ENCODE data around the gene CDRT15.
"Not testable (repeated sequence)": the region's sequence is repeated elsewhere in the genome, so short reads cannot be mapped to it uniquely, and the experiment has no call there.

The CDRT15 gene

DNA sequence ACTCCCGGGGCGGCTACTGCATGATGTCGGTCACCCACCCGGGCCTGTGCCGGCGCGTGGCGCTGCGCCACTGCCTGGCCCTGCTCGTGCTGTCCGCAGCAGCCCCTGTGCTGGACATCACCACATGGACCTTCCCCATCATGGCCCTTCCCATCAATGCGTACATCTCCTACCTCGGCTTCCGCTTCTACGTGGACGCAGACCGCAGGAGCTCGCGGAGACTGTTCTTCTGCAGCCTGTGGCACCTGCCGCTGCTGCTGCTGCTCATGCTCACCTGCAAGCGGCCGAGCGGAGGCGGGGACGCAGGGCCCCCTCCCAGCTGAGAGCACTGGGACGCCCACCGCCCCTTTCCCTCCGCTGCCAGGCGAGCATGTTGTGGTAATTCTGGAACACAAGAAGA, 29.8 kb downstream of the CDRT15 start:
- no peak for DNase-seq

DNA sequence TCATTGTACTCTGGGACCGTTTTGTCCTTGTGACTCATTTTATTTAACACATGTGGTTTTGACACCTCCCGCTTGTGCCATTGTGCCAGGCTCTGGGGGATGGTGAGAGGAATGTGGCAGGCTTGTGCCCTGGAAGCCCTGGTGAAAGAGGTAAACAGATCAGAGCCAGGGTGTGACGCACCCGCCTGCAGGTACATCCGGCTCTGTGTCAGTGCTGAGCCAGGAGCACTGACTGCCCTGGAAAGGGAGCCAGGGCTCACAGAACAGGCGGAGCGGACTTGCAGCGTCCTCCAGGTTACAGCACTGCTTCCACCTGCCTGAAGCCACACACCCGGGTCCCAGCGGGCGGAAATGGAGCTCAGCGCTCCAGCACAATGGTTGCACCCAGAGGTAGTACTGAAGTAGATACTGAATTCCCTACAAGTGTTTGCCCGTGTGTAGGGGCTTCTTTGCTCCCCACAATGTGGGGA, 30.6 kb downstream of the CDRT15 start:
- no peak for DNase-seq

DNA sequence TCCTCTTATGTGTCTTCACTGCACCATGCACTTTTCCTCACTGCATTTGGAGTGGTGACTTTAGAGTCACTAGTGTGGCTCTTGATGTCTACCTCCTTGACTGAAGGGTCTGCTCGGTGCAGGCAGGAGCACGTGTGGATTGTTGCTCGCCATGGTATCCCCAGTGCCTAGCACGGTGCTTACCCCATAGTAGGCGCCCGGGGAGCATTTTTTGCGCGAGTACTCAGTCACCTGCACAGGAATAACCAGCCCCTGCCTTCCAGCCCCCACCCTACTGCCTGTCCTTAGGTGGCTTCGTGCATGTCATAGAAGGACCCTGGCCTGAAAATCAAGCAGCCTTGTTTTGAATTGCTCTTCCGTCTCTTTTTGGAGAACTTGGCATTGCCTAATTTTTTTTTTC, 31.3 kb downstream of the CDRT15 start:
- no peak for DNase-seq

DNA sequence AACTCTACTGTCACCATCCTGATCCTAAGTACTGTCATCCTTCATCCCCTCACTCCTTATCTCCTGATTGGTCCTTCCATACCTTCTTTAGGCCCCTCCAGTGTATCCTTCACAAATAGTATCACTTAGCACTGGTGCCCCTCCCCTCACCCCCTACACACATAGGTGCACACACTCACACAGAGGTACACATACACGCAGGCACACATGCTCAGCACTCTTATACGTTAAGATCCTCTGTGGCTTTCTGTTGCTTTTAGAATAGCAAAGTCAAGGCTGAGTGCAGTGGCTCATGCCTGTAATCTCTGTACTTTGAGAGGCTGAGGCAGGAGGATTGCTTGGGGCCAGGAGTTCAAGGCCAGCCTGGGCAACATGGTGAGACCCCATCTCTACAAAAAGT, 32.1 kb downstream of the CDRT15 start:
- DNase-seq = no peak

DNA sequence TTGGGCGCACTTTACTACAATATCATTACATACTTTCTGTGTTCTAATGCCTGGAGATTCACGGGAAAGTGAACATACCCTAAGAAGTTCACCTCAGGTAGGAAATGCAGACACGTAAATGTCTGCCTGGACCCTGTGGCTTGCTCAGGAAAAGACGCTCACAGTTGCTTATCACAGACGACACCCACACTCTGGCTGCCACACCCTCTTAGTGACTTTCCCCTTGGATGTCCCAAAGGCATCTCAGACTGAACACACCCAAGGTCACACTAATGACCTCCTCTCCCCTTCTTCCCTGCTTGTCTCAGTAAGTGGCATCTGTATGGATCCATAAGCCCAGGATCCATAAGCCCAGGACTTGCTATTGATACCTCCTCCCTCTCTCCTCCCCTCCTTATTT, 32.6 kb downstream of the CDRT15 start:
- DNase-seq = no peak

DNA sequence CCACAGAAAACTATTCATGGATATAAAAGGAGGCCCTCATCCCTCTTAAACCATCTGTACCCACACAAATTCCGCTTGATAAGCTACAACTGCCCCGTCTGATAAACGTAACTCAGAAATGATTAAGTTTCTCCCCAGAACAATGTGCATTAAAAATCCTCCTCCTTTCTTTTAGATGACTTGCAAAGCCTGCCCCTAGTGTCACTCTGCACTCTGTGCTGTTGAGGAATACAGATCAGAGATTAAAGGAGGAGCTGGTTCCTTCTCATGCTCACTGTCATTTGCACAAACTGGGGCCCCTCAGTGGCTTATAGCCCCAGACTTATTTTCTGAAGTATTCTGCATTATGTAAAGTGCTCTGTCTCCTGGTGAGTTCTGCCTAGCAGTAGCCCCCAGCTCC, 33.3 kb downstream of the CDRT15 start:
- DNase-seq = no peak

DNA sequence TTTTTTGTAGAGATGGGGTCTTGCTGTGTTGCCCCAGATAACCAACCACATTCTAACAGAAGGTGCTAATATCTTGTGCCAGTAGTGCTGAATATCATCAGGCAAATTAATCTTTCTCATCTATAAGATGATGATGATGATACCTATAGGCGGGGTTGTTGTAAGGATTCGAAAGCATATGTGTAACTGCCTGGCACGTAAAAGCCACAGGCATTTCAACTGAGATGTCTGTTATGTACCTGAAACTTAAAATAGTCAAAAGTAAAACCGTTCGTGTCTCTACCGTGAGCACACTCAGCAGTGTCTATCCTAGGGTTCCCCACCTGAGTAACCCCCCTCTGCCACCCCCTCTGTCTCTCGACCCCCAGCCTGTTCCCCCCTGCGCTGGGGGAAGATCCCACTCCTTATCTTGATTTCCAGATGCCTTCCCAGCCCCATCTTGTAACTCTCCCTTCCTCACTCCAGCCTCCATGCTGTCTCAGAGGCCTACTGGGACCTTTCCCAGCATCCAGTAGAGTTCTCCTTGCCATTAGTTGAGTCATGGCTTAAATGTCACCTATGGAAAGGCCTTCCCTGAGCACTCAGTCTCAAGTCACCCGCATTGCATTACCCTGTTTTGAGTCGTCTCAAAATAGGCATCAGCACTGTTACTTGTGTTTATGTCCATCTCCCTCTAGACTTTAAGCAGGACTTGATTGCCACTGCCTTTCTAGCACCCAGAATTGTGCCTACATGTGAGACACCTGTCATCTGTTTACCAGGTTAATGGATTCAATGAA, 34.1 kb downstream of the CDRT15 start:
- DNase-seq = no peak

DNA sequence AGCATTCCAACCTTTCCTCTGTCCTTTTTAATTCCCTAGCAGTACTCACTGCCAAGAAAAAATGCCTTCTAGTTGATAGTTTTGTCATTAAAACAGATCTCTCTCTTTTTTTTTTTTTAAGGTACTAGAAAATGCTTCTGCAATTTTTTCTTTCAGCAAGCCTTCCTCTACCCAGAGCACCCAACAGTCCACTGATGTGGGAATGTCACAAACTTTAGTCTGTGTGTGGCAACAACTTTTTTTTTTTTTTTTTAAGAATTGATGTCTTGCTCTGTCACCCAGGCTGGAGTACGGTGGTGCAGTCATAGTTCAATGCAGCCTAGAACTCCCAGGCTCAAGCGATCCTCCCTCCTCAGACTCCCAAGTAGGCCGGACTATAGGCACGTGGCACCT, 34.7 kb downstream of the CDRT15 start:
- DNase-seq = no peak

DNA sequence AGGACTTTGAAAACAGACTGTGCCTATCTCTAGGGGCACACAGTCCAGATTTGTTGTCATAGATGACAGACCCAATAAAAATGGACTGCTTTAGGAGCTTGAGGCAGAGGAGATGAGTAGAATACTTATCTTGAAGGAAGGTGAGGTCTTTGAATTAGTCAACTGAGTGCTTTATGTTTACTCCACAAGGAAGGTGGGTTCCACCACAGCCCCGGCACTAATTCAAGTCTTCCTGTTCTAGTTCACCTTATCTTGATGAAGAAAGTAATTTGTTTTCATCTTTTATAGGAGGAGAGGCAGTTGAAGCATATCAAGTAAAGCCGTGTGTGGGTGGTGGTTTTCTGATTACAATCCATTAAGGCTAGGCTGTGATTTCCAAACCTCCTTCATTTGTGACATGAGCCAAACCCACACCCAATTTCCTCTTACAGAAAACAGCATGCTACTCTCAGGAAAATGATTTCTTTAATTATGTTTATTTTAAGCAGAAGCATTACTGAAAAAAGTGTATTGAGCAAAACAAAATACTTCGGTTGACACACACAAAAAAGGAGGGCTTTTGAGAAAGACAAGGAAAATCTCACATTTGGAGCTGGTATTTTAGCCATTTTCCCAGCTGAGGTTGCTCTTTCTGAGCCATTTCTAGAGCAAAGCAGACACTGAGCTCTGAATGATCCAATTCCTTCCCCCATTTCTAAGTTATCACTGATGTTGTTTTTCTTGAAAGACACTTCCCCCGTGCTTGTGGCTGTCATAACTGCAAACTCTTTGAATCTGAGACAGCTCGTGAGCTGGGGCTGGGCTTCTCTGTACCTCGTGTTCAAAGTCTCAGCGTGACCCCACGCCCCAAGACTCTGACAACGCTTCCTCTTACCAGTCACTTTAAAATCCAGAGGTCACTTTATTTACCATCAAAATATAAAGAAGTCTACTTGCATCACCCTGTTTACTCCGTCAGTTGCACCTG, 35.4 kb downstream of the CDRT15 start:
- DNase-seq = no peak

DNA sequence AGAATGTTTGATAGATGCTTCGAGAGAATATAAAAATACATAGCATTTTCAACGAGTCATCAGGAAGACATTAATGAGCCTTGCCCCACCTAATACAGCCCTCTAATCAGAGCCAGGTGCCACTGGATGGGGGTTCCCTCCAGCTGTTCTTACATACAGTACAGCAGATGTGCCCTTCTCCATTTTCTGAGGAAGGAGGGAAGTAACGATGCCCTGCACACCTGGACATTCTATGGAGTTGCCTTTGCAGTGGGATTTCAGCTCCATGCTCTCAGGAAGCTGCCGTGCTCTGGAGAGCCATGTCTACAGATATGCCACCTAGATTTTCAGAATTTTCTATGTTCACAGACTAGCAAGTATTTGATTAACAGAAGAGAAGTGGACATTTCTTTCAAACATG, 36.3 kb downstream of the CDRT15 start:
- no peak for DNase-seq

DNA sequence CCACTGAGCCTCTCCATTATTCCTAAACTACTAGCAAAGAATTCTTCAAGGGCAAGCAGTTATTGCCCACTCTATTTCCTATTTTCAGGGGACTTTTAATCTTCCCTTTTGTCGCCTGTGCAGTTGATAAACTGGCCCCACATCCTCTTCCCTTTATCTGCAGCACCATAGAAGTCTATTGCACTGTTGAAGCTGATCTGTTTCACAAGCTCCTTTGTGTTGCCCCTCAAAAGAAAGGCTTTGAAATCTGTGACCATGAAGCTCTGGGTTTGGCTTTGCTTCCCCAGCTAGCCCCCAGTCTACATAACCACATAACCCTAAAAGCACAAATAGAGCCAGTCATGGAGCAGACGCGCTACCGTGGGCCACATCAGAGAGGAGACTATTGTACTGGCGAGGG, 37.1 kb downstream of the CDRT15 start:
- no peak for DNase-seq

DNA sequence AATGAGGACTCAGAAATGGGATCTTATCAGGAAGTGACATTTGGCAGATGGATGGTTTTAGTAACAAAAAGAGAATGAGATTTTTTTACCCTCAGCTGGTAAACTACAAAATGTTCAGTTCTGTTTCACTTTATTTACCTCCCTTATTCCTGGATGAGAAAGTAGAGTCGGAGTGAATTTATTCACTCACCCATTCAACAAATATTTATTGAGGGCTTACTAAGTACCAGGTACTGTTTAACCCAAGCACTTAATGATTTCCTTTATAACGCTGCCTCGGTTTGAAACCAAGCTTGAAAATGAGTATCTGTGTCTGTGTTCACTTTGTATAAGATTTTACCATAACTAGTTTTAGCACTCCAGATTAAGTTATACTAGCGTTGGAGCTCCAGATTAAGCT, 38.1 kb downstream of the CDRT15 start:
- DNase-seq = no peak

DNA sequence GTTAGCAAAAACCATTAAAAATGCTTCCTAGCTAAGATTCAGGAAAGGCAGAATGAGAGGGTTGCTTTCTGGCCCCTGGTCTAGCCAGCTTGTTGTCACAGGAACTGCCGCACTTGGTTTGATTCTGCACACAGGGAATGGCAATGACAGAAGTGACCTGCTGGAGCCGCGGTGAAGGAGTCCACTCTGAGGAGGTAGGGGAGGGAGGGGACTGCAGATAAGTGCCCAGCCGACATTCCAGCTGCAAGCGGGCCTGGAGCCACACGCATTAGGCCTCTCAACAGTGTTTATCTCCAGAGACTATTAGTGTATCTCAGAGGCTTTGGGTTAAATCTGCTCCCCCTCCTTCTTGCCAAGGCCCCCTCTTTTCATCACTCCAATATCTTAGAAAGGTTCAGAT, 38.6 kb downstream of the CDRT15 start:
- DNase-seq = no peak

DNA sequence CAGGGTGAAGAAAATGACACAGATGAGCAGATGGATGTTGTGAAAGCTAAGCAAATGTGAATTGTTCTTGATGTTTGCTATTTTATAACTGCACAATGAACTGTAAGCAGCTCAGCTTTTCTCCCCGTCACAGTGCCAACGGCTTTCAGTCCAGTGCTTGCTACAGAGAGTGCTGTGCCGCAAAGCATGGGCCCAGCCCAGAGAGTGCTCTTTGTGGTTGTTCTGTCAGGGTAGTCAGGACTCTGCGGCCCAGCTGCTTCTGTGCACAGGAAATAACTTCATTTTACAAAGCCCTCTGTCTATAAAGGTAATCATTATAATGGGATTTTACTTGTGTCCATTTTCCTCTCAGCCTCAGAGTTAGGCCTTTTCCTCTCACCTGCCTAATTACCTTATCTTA, 39.1 kb downstream of the CDRT15 start:
- no peak for DNase-seq

DNA sequence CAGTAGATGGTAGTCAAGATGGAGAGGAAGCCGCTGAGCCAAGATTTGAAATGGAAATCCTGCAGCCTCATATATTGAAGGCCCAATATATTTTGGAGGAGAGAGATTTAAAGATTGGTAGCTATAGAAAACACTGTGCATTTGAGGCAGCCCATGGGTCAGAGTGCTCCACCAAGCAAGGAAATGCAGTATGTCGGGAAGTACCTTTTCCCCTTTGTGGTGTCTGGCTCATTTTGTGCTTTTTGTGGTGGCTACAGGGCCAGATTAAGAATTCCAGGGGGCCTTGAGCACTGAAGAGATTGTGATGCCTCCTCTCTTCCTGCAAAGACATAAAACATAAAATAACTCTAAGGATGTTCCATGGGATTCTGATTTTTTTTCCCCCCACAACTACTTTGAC, 39.6 kb downstream of the CDRT15 start:
- DNase-seq = no peak

DNA sequence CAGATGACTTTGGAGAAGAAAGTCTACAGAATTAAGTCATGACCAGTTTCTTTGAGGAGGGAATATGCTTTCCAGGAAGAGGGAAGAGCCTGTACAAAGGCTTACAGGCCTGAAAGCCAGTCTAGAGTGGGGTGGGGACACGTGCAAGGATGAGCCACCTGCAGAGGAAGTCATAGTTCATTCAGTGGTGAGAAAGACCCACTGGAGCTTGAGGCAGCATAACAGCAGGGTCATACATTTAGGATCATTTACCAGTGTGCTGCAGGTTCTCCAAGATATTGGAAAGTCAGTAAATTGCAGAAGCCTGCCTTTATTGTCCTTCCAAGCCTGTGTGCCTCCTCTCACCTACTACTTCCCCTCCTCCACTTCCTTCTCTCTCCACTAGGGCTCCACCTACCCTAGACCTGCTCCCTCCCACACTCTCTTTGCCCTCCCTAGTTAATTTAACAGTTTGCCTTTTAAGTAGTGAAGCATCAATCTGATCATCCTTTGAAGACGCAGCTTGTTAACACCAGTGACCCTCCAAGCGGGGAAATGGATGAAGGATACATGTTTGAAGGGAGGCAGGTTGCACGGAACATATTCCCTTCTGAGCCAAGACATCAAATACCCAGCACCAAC, 40.2 kb downstream of the CDRT15 start:
- no peak for DNase-seq

DNA sequence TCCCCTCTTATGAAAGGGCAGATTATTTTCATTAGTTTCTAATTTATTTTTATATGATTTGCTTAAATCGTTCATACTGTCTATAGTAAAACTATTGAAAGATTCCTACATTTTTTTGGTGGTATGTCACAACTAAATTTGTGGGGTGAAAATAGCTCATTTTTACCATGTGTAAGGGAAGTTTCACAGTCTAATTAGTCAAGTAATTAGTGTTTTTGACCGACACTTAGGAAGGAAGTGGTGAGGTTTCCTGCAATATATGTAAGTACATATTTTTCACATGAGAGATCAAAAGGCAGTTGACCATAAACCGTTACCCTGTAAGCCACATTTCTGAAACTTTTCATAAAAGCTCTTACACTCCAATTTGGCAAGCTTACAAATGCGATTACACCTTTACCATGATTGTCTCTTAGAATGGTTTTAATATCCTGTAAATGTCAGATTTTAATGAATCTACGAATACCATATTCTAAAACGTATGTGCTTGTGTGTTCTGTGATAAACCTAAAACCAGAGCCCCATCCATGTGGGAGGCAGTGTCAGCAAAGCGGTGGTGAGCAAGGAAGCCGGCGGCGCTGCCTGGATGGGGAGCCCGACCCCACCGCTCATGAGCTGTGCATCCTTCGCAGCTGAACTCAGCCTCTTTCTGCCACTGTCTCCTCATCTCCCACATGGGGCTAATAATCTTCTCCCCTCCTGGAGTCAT, 43.9 kb downstream of the CDRT15 start:
- DNase-seq = not testable (repeated sequence)

DNA sequence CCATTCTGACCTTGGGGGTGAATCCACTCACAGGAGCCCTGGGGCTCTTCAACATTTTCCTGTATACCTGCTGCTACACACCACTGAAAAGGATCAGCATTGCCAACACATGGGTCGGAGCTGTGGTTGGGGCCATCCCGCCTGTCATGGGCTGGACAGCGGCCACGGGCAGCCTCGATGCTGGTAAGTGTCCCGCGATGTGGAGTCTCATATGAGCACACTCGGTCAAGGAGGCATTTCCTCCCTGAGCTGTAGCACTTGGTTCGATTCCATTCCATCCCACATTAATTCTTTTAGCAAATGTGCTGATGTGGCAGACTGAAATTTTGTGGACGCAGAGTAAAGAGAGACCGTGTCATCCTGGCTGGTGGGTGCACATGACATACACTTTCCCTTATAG, 44.6 kb downstream of the CDRT15 start:
- DNase-seq = not testable (repeated sequence)

DNA sequence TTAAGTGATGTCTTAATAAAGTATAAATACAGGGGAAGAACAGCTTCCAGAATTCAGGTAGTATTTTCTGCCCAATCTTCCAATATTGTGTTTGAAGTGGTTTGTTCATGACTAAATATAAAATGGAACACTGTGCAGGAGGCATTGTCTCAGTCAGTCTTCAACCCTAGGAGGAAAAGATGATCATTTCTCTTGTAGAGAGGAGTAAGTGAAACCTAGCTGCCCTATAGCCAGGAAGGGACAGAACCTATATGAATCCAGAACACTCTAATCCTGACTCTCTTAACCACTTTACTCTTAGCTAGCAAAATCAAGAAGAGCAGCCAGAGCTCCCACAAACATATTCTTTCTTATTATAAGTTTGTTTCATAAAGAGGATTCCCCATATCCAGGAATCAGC, 45.2 kb downstream of the CDRT15 start:
- not testable (repeated sequence) for DNase-seq

DNA sequence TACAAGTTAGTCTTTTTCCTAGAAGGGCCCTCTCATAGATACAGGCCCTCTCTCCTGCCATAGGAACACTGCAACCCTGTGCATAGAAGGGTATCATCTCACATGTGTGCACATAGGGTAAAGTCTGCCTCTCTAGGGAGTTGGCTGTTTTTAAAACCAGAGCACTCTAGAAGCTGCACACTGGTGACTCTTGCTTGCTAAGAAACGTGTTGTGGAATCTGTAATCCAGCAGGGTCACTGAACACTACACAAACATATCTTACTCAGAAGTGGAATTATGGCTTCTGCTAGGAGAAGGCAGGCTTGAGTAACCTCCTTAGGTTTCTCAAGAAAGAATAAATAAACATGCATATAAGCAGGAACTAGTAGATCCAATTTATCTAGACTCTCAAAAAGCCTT, 45.9 kb downstream of the CDRT15 start:
- not testable (repeated sequence) for DNase-seq

DNA sequence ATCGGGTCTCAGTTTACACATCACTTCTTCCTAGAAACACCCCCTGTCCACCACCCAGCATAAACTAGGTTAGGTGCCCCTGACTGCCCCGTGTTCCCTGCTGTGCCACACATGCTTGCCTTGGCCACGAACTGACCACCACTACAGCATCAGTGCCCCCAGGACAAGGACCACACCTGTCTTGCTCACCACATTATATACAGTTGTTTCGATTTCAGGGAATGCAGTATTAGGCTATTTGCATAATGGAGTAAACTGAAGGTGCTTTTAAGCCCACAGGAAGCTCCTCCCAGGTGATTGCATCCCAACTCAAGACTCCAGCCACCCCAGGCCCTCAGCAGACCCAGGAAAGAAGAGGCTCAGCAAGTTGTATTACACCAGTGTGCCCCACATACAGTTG, 50.2 kb downstream of the CDRT15 start:
- not testable (repeated sequence) for DNase-seq

Data from SHP77 treated with DMSO at 0.1 percent for 48 hours (cell line).